Peyer's patch (tissue), 4 donors: Measurements from ENCODE around the gene OR2T4. TPM values are rescaled to one million over a fixed set of nuclear protein-coding genes. Genes with fewer than 3 reads are reported as not detected.

ENCODE experiments used
- DNase-seq, 3 donors: peaks; one replicate each; pipeline ENCODE4 v3.0.0-alpha.2; 2017 to 2019
- H3K27ac ChIP-seq, 4 donors: fragments of 200-600 bp; sonication (generic); one replicate each; pipeline ENCODE4 v1.5.1; 2016 to 2019
- H3K27me3 ChIP-seq, 2 donors: fragments of 200-600 bp; sonication (generic); one replicate each; pipeline ENCODE4 v1.5.1; 2019
- H3K36me3 ChIP-seq, 3 donors: fragments of 200-600 bp; sonication (generic); one replicate each; pipeline ENCODE4 v1.5.1; 2016 to 2019
- H3K4me1 ChIP-seq, 4 donors: fragments of 200-600 bp; sonication (generic); one replicate each; pipeline ENCODE4 v1.5.1; 2016 to 2019
- H3K4me3 ChIP-seq, 4 donors: fragments of 200-600 bp; sonication (generic); 1 replicate in 3 of 4; 2 replicates in 1 of 4; pipeline ENCODE4 v1.5.1; 2016 to 2019; ENCODE audit warnings: mild to moderate bottlenecking in 1 of 4
- H3K9me3 ChIP-seq, 4 donors: fragments of 200-600 bp; sonication (generic); one replicate each; pipeline ENCODE4 v1.5.1; 2016 to 2019; ENCODE audit warnings: mild to moderate bottlenecking in 1 of 4
- POLR2A ChIP-seq, 2 donors: fragments of 450-650 bp; IDR thresholded peaks; one replicate each; pipeline ENCODE4 v1.5.1; 2017; ENCODE audit warnings: antibody characterized with exemption in 2 of 2, mild to moderate bottlenecking in 2 of 2, moderate library complexity in 2 of 2
- total RNA-seq, 4 donors: library from RNA; depleted of rRNA; stranded (reverse); fragments of >200 nt; gene quantifications; one replicate each; pipeline ENCODE4 v1.1.0, GENCODE V29; 2016
- TF ChIP-seq, protein P1 (sequence below), 6 experiments: fragments of 450-650 bp in 4 of 6; fragments of 200-600 bp in 2 of 6; sonication (generic) in 1 of 6; IDR thresholded peaks; one replicate each; pipeline ENCODE4 v1.5.1; 2017 to 2019; ENCODE audit warnings: antibody characterized with exemption in 6 of 6, mild to moderate bottlenecking in 3 of 6, moderate library complexity in 1 of 6

The OR2T4 gene
- total RNA-seq, 4 donors from 2014 or later: not detected

DNA sequence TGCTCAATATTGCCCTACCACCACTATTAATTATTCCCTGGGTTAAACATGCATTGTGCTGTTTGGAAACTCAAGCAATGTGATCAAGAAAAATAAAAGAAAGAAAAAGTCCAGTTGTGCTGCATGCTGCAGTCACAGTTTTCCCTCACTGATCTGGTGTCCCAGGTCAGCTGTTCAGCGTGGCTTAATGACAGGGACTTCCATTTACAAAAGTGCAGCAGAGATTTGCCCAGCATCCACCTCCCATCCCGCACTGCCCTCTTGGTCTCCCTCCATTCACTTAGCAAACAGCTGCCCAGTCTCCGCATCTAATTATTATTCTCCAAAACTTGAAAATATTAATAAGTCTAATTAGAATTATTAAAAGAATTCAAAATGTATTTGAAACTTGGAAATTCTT, 2.0 kb upstream of the OR2T4 start:
- Histone ChIP-seq H3K36me3 (no peaks in the 10 kb centered on the region), H3K27me3 (no peaks in the 10 kb centered on the region), H3K4me1 (no peaks in the 10 kb centered on the region), H3K27ac (no peak overlapping the region), H3K9me3 (no peaks in the 10 kb centered on the region), H3K4me3 (no peak overlapping the region)
- TF ChIP-seq, protein P1, sequence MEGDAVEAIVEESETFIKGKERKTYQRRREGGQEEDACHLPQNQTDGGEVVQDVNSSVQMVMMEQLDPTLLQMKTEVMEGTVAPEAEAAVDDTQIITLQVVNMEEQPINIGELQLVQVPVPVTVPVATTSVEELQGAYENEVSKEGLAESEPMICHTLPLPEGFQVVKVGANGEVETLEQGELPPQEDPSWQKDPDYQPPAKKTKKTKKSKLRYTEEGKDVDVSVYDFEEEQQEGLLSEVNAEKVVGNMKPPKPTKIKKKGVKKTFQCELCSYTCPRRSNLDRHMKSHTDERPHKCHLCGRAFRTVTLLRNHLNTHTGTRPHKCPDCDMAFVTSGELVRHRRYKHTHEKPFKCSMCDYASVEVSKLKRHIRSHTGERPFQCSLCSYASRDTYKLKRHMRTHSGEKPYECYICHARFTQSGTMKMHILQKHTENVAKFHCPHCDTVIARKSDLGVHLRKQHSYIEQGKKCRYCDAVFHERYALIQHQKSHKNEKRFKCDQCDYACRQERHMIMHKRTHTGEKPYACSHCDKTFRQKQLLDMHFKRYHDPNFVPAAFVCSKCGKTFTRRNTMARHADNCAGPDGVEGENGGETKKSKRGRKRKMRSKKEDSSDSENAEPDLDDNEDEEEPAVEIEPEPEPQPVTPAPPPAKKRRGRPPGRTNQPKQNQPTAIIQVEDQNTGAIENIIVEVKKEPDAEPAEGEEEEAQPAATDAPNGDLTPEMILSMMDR (IDR thresholded peaks at IDR 0.05): no peak
- no peak for TF ChIP-seq POLR2A (IDR thresholded peaks at IDR 0.05)
- DNase-seq: no peak

DNA sequence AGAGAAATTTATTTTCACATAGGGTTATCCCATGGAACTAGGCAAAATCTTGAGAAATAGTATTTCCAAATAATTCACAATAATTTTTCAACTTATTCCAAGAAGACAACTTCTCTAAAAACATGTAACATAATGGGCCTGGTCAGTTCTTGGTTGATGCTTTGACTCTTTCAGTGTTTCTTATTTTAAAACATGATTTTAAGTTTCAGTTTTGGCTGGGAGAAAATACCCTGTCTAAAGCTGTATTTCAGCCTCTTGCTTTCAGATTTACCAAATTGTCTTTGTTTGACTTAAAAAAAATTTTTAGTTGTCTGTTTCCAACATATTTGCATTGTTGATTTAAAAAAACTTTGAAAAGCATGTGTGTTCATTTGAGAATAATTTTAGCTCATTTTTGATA, 5.1 kb downstream of the OR2T4 start:
- no peaks in the 10 kb centered on the region for H3K36me3 ChIP-seq
- TF ChIP-seq, protein P1 (IDR thresholded peaks at IDR 0.05): no peak
- TF ChIP-seq POLR2A (IDR thresholded peaks at IDR 0.05): no peak
- H3K4me3 ChIP-seq: no peak overlapping the region
- no peaks in the 10 kb centered on the region for H3K27me3 ChIP-seq
- H3K27ac ChIP-seq: no peak overlapping the region
- H3K9me3 ChIP-seq: no peaks in the 10 kb centered on the region
- H3K4me1 ChIP-seq: no peaks in the 10 kb centered on the region
- no peak for DNase-seq

DNA sequence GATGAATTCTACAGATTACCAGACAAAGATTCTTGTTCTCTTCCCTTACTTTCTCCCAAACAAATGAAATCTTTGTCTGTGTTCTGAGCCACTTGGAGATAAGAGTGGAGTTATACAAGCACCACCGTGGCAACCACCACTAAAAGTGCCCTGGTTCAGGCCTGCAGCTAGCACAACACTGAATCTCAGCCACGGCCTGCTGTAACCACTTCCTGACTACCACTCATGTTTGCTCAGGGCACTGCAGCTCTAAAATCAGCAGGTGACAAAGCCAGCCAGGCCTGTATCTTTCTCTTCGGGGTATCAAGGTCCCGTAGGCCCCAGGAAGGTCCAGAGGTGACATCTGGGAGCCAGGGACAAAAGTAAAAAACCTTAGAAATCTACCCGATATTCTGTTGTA, 10.9 kb downstream of the OR2T4 start:
- Histone ChIP-seq H3K27me3 (no peaks in the 10 kb centered on the region), H3K4me1 (no peaks in the 10 kb centered on the region), H3K27ac (no peak overlapping the region), H3K36me3 (no peaks in the 10 kb centered on the region), H3K4me3 (no peak overlapping the region), H3K9me3 (no peaks in the 10 kb centered on the region)
- TF ChIP-seq POLR2A (IDR thresholded peaks at IDR 0.05): no peak
- TF ChIP-seq, protein P1 (IDR thresholded peaks at IDR 0.05): no peak
- DNase-seq: no peak

DNA sequence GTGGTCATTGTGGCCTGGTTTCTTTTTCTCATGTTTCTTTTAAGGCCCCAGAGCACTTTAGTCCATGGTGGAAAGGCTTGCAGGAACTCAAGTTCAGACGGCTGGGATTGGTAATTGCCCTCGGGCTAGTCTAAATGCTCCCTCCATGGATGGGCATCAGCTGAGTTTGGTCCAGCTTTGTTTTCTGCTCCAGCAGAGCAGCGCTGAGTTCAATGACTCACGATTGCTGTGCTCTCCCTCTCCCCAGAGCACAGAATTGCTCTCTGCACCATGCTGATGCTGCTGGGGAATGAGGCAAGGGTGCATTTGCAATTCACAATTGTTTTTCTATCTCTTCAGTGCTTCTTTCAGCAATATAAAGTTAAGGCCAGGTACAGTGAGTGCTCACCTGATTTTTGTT, 12.3 kb downstream of the OR2T4 start:
- H3K4me3 ChIP-seq: no peak overlapping the region
- DNase-seq: no peak
- no peaks in the 10 kb centered on the region for H3K27me3 ChIP-seq
- no peaks in the 10 kb centered on the region for H3K9me3 ChIP-seq
- H3K27ac ChIP-seq: no peak overlapping the region
- no peaks in the 10 kb centered on the region for H3K36me3 ChIP-seq
- TF ChIP-seq POLR2A (IDR thresholded peaks at IDR 0.05): no peak
- TF ChIP-seq, protein P1 (IDR thresholded peaks at IDR 0.05): no peak
- no peaks in the 10 kb centered on the region for H3K4me1 ChIP-seq

DNA sequence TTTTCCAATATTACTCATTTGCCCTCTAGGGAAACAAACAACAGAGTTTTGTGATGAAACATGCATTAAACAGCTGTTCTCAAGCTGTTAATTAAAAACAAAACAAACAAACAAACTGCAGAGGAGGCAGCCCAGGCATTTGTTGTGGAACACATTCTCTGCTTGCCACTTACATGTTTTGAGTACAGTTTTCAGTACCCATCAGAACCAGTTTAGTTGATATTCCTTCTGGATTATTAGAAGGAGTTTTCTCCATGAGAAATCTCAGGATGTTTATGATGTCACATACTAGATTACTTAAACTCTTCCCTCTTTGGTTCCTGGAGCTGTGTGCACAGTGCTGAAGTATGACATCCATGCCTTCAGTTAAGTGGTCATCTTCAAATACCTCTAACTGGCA, 14.0 kb downstream of the OR2T4 start, which contains the start of gene OR2T6:
Gene OR2T6 (plus strand): TSS at position 301 of the 400 bp plus-strand sequence. CDS start 11,863 bp downstream, outside the sequence.
- no peaks in the 10 kb centered on the region for H3K27me3 ChIP-seq
- no peaks in the 10 kb centered on the region for H3K9me3 ChIP-seq
- TF ChIP-seq, protein P1 (IDR thresholded peaks at IDR 0.05): no peak
- TF ChIP-seq POLR2A (IDR thresholded peaks at IDR 0.05): no peak
- no peak within 1 kb of the TSS for H3K27ac ChIP-seq
- no peaks in the 10 kb centered on the region for H3K36me3 ChIP-seq
- no peak for DNase-seq
- no peaks in the 10 kb centered on the region for H3K4me1 ChIP-seq
- H3K4me3 ChIP-seq: no peak within 1 kb of the TSS

DNA sequence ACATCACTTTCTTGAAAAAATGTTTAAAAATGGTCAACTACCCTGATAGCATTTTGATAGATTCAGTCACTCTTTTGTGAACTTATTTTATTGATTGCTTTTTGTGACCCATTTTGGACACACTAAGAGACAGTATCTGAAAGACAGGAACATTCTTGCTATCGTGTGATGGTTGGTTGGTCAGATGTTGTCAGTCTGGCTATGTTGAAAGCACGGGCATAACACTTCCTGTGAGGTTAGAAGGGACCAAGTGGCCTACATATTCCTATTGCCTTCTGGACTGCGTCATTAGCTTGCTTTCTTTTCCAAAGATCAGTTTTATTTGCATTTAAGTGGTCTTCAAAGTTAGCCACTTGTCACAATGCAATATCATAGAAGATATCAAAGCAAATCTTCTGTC, 15.5 kb downstream of the OR2T4 start:
- no peak for DNase-seq
- no peak overlapping the region for H3K27ac ChIP-seq
- TF ChIP-seq, protein P1 (IDR thresholded peaks at IDR 0.05): no peak
- no peak for TF ChIP-seq POLR2A (IDR thresholded peaks at IDR 0.05)
- H3K36me3 ChIP-seq: no peaks in the 10 kb centered on the region
- no peaks in the 10 kb centered on the region for H3K4me1 ChIP-seq
- no peaks in the 10 kb centered on the region for H3K9me3 ChIP-seq
- H3K27me3 ChIP-seq: no peaks in the 10 kb centered on the region
- H3K4me3 ChIP-seq: no peak overlapping the region
